A549 (cell line): ENCODE data around the gene FEM1A. TPM values are rescaled to one million over a fixed set of nuclear protein-coding genes. Genes with fewer than 3 reads are reported as not detected.
A peak's percentile ranks its signal among the peaks of the same experiment; 100 is the strongest.
"Not testable (repeated sequence)": the region's sequence is repeated elsewhere in the genome, so short reads cannot be mapped to it uniquely, and the experiment has no call there.

Source experiments
- ATAC-seq, 2 experiments: fragments of 200-7000 bp in 1 of 2; fragments of >200 bp in 1 of 2; cut with Nextera tagmentation in 1 of 2; cut with Tn5 transposase in 1 of 2; 3 replicates each; pipeline versions ENCODE4 v1.8.0 to v1.9.1; 2018 to 2020; ENCODE audit warnings: mild to moderate bottlenecking in 1 of 2, moderate library complexity in 1 of 2
- CTCF ChIA-PET: fragments of 300-600 bp; sonication (Branson Sonifier 250); formaldehyde crosslinking; extraction: SDS; loops from one replicate; lab custom pipeline; 2021; ENCODE audit warnings: antibody characterized with exemption, inconsistent platforms; lab: Yijun Ruan, JAX
- POLR2A ChIA-PET: fragments of 350-600 bp; formaldehyde crosslinking; extraction: SDS; loops from one replicate; lab custom pipeline; 2021; ENCODE audit warnings: antibody characterized with exemption, inconsistent platforms; lab: Yijun Ruan, JAX
- DNase-seq, 2 experiments: peaks; one replicate each; pipeline versions ENCODE4 v3.0.0 to v3.0.0-alpha.2; 2011 to 2016; ENCODE audit warnings: low read depth in 1 of 2, low spot score in 1 of 2
- FAIRE-seq: peaks from 2 replicates; lab custom pipeline; 2011; peaks lifted over from hg19 to GRCh38; lab: Jason Lieb, UNC
- H3K27ac ChIP-seq, 2 experiments: fragments of >200 bp; sonication (Bioruptor Twin); formaldehyde crosslinking; 3 replicates each; pipeline ENCODE4 v1.5.1; 2016 to 2017
- H3K4me1 ChIP-seq: fragments of >200 bp; sonication (Bioruptor Twin); formaldehyde crosslinking; 3 replicates; pipeline ENCODE4 v1.6.1; 2016
- H3K4me2 ChIP-seq: fragments of >200 bp; sonication (Bioruptor Twin); formaldehyde crosslinking; 3 replicates; pipeline ENCODE4 v1.6.1; 2016
- H3K4me3 ChIP-seq: fragments of >200 bp; sonication (Bioruptor Twin); formaldehyde crosslinking; 3 replicates; pipeline ENCODE4 v1.5.1; 2016
- H3K9me3 ChIP-seq: fragments of >200 bp; sonication (Bioruptor Twin); formaldehyde crosslinking; 3 replicates; pipeline ENCODE4 v1.6.1; 2016
- CBX8 ChIP-seq: fragments of 200-600 bp; sonication (generic); IDR thresholded peaks from 2 replicates; pipeline ENCODE4 v1.6.1; 2016
- CEBPB ChIP-seq, 2 experiments: fragments of >200 bp in 1 of 2; sonication (Bioruptor Twin) in 1 of 2; formaldehyde crosslinking in 1 of 2; IDR thresholded peaks; 2 replicates each; pipeline ENCODE4 v1.6.1; 2012 to 2016
- CHD4 ChIP-seq: fragments of 200-600 bp; sonication (generic); IDR thresholded peaks from 2 replicates; pipeline ENCODE4 v1.6.1; 2016; ENCODE audit warnings: antibody characterized with exemption, mild to moderate bottlenecking, borderline replicate concordance
- E2F6 ChIP-seq: IDR thresholded peaks from 2 replicates; pipeline ENCODE4 v1.6.1; 2012; ENCODE audit warnings: low read depth, borderline replicate concordance
- EHF ChIP-seq: fragments of 250-450 bp; sonication (Bioruptor Pico); IDR thresholded peaks from 2 replicates; pipeline ENCODE4 v1.5.0; 2020; ENCODE audit warnings: mild to moderate bottlenecking
- EHMT2 ChIP-seq: fragments of 200-600 bp; sonication (generic); IDR thresholded peaks from 2 replicates; pipeline ENCODE4 v1.6.1; 2016; ENCODE audit warnings: antibody characterized with exemption, low read depth, mild to moderate bottlenecking, moderate library complexity
- EP300 ChIP-seq, 2 experiments: fragments of >200 bp; sonication (Bioruptor Twin); formaldehyde crosslinking; IDR thresholded peaks; 2 replicates in 1 of 2; 3 replicates in 1 of 2; pipeline ENCODE4 v1.6.1; 2016 to 2017
- FOXS1 ChIP-seq: fragments of 250-450 bp; sonication (Bioruptor Pico); IDR thresholded peaks from 2 replicates; pipeline ENCODE4 v1.5.0; 2020; ENCODE audit warnings: mild to moderate bottlenecking, moderate library complexity
- GATA3 ChIP-seq: IDR thresholded peaks from 2 replicates; pipeline ENCODE4 v1.6.1; 2012; ENCODE audit warnings: borderline replicate concordance
- HDAC2 ChIP-seq: fragments of 200-600 bp; sonication (generic); IDR thresholded peaks from 2 replicates; pipeline ENCODE4 v1.6.1; 2016
- HEYL ChIP-seq: fragments of 250-450 bp; sonication (Bioruptor Pico); IDR thresholded peaks from 2 replicates; pipeline ENCODE4 v1.8.0; 2021; ENCODE audit warnings: mild to moderate bottlenecking, moderate library complexity
- JUN ChIP-seq, 2 experiments: fragments of >200 bp; sonication (Bioruptor Twin); formaldehyde crosslinking; IDR thresholded peaks; 2 replicates in 1 of 2; 3 replicates in 1 of 2; pipeline ENCODE4 v1.6.1; 2016 to 2017
- KDM5A ChIP-seq: fragments of 200-600 bp; sonication (generic); IDR thresholded peaks from 2 replicates; pipeline ENCODE4 v1.6.1; 2016; ENCODE audit warnings: antibody characterized with exemption, mild to moderate bottlenecking
- MAFK ChIP-seq: fragments of 450-650 bp; IDR thresholded peaks from 2 replicates; pipeline ENCODE4 v1.6.1; 2014; ENCODE audit not compliant: partially characterized antibody
- NPAS2 ChIP-seq: fragments of 250-450 bp; sonication (Bioruptor Pico); IDR thresholded peaks from 2 replicates; pipeline ENCODE4 v1.8.0; 2022; ENCODE audit warnings: mild to moderate bottlenecking, moderate library complexity, borderline replicate concordance
- PHF8 ChIP-seq: fragments of 200-600 bp; sonication (generic); IDR thresholded peaks from 2 replicates; pipeline ENCODE4 v1.6.1; 2016; ENCODE audit warnings: low read depth, mild to moderate bottlenecking, antibody characterized with exemption, moderate library complexity, borderline replicate concordance
- POLR2A ChIP-seq: IDR thresholded peaks from 2 replicates; pipeline ENCODE4 v1.6.1; 2012; ENCODE audit warnings: mild to moderate bottlenecking, low read length
- RARB ChIP-seq: fragments of 250-450 bp; sonication (Bioruptor Pico); IDR thresholded peaks from 2 replicates; pipeline ENCODE4 v1.8.0; 2021; ENCODE audit warnings: mild to moderate bottlenecking, moderate library complexity
- RCOR1 ChIP-seq: fragments of 150-350 bp; IDR thresholded peaks from 2 replicates; pipeline ENCODE4 v1.6.1; 2014; ENCODE audit warnings: antibody characterized with exemption, low read length, low read depth
- TFCP2L1 ChIP-seq: fragments of 250-450 bp; sonication (Bioruptor Pico); IDR thresholded peaks from 2 replicates; pipeline ENCODE4 v1.5.0; 2021; ENCODE audit warnings: mild to moderate bottlenecking
- ZC3H11A ChIP-seq: fragments of 450-650 bp; IDR thresholded peaks from 2 replicates; pipeline ENCODE4 v1.6.1; 2014; ENCODE audit warnings: antibody characterized with exemption, mild to moderate bottlenecking
- WGBS: methylation state at CpG from one replicate; pipeline ENCODE4 v1.1.6; 2017; ENCODE audit errors: missing lambda C conversion rate; 5-methylcytosine and 5-hydroxymethylcytosine counted together
- polyA plus RNA-seq, 4 experiments: library from polyadenylated mRNA; depleted of rRNA in 3 of 4; stranded (reverse); fragments of >200 nt; fragmentation: RNase III in 1 of 4; extraction: RNeasy Plus Mini Kit Qiagen cat#74134 plus additional on column Dnase treatment in 1 of 4; gene quantifications; 2 replicates in 3 of 4; 3 replicates in 1 of 4; pipeline ENCODE4 v1.2.3, GENCODE V29; 2011 to 2017
- TF ChIP-seq, protein P1 (sequence below): fragments of 250-450 bp; sonication (Bioruptor Pico); IDR thresholded peaks from 2 replicates; pipeline ENCODE4 v1.5.0; 2020; ENCODE audit warnings: low read depth, mild to moderate bottlenecking, moderate library complexity
- TF ChIP-seq, protein P2 (sequence below): fragments of 150-350 bp; IDR thresholded peaks from 2 replicates; pipeline ENCODE4 v1.6.1; 2014; ENCODE audit warnings: low read depth, mild to moderate bottlenecking, low read length
- TF ChIP-seq, protein P3 (sequence below): IDR thresholded peaks from 2 replicates; pipeline ENCODE4 v1.6.1; 2012
- TF ChIP-seq, protein P4 (sequence below): fragments of >200 bp; sonication (Bioruptor Twin); formaldehyde crosslinking; IDR thresholded peaks from 2 replicates; pipeline ENCODE4 v1.6.1; 2016

Gene FEM1A
- polyA plus RNA-seq, 2 of the 4 experiments (the other 2 are of a cell fraction) = 3.2 to 4.1 TPM

DNA sequence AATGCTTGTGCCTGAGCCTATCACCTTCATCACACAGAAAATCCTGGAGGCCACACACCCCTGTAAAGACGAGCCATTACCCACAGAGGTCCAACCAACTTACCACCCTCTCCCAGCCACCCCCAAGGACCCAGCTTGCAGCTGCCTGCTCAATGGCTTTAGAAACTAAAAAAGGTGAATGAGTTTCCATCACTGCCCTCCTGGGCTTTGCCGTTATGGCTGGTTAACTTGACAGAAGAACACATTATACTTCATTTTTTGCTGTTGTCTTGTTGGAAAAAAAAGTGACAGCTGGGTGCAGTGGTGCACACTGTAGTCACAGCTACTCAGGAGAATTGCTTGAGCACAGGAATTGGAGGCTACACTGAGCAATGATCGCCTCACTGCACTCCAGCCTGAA lies 17.4 kb upstream of the FEM1A start (continued):
- TF ChIP-seq E2F6 = no peak
- TF ChIP-seq GATA3 = no peak
- TF ChIP-seq HDAC2 = no peak
- TF ChIP-seq, all 56 proteins: peak for 0

GRCh38 chr19:4775627-4776152 lies 15.8 kb upstream of the FEM1A start:
- ATAC-seq (no peak), DNase-seq (no peak), FAIRE-seq (no peak)
- POLR2A ChIA-PET = no interaction called here
- no peak overlapping the region for H3K4me3 ChIP-seq
- 15% methylated on average over 5 of the region's 5 CpGs for WGBS
- H3K4me2 ChIP-seq = no peak overlapping the region
- CTCF ChIA-PET = no interaction called here
- peaks cover 7% of the 10 kb centered on the region; the same call in 1 of the 3 replicates for H3K4me1 ChIP-seq
- H3K9me3 ChIP-seq = peaks cover 3% of the 10 kb centered on the region; the same call in 2 of the 3 replicates
- no peak overlapping the region for H3K27ac ChIP-seq
- TF ChIP-seq TFCP2L1 (no peak), EHMT2 (no peak), GATA3 (no peak), CBX8 (no peak), MAFK (no peak), FOXS1 (no peak), PHF8 (no peak), EP300 (IDR thresholded peaks at IDR 0.05) (no peak), JUN (IDR thresholded peaks at IDR 0.05) (no peak), POLR2A (no peak), ZC3H11A (no peak)
- TF ChIP-seq, protein P1, sequence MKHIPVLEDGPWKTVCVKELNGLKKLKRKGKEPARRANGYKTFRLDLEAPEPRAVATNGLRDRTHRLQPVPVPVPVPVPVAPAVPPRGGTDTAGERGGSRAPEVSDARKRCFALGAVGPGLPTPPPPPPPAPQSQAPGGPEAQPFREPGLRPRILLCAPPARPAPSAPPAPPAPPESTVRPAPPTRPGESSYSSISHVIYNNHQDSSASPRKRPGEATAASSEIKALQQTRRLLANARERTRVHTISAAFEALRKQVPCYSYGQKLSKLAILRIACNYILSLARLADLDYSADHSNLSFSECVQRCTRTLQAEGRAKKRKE (CRISPR knock-in tag) = no peak
- TF ChIP-seq, protein P2, sequence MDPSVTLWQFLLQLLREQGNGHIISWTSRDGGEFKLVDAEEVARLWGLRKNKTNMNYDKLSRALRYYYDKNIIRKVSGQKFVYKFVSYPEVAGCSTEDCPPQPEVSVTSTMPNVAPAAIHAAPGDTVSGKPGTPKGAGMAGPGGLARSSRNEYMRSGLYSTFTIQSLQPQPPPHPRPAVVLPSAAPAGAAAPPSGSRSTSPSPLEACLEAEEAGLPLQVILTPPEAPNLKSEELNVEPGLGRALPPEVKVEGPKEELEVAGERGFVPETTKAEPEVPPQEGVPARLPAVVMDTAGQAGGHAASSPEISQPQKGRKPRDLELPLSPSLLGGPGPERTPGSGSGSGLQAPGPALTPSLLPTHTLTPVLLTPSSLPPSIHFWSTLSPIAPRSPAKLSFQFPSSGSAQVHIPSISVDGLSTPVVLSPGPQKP = no peak

GRCh38 chr19:4776436-4777211 lies 14.9 kb upstream of the FEM1A start:
- FAIRE-seq (no peak), DNase-seq (no peak), ATAC-seq (peak; percentile 47; a peak in 3 of 6 replicates)
- H3K9me3 ChIP-seq = peaks cover 7% of the 10 kb centered on the region; the same call in 2 of the 3 replicates
- H3K4me3 ChIP-seq = no peak overlapping the region
- H3K27ac ChIP-seq = no peak overlapping the region
- H3K4me2 ChIP-seq = no peak overlapping the region
- ChIA-PET POLR2A (no interaction called here), CTCF (interaction anchor here (0.6 to 1.6 kb wide), 4 partner anchors 14 to 144 kb away, joined by 3 to 4 read pairs (median 4); partner anchors contain the start of gene FEM1A)
- peaks cover 7% of the 10 kb centered on the region; the same call in 1 of the 3 replicates for H3K4me1 ChIP-seq
- TF ChIP-seq RARB (no peak), RCOR1 (no peak), HDAC2 (no peak), CHD4 (no peak), TFCP2L1 (no peak), E2F6 (no peak), KDM5A (no peak), JUN (IDR thresholded peaks at IDR 0.05) (no peak), EHF (CRISPR knock-in tag) (no peak), HEYL (CRISPR knock-in tag) (no peak), CEBPB (IDR thresholded peaks at IDR 0.05) (no peak), PHF8 (no peak), NPAS2 (CRISPR knock-in tag) (no peak)
- TF ChIP-seq, protein P3, sequence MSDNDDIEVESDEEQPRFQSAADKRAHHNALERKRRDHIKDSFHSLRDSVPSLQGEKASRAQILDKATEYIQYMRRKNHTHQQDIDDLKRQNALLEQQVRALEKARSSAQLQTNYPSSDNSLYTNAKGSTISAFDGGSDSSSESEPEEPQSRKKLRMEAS = no peak
- TF ChIP-seq, protein P4, sequence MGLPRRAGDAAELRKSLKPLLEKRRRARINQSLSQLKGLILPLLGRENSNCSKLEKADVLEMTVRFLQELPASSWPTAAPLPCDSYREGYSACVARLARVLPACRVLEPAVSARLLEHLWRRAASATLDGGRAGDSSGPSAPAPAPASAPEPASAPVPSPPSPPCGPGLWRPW = no peak
- 22% methylated on average over 9 of the region's 14 CpGs for WGBS

GRCh38 chr19:4778124-4778523 lies 13.4 kb upstream of the FEM1A start:
- CTCF ChIA-PET = interaction anchor here (1.1 to 1.6 kb wide), 4 partner anchors 12 to 48 kb away, joined by 3 to 8 read pairs (median 4); partner anchors contain the start of gene FEM1A
- DNase-seq, H3K9me3 ChIP-seq, H3K4me2 ChIP-seq, ATAC-seq, H3K4me1 ChIP-seq, H3K27ac ChIP-seq, POLR2A ChIA-PET, H3K4me3 ChIP-seq, FAIRE-seq: not testable (repeated sequence)
- WGBS = 45% methylated on average over 5 of the region's 5 CpGs
